Measurements from ENCODE around the gene CST9. TPM values are rescaled to one million over a fixed set of nuclear protein-coding genes. Genes with fewer than 3 reads are reported as not detected.

Gene CST9
- total and polyA plus RNA-seq, 12 donors, result not detected

DNA sequence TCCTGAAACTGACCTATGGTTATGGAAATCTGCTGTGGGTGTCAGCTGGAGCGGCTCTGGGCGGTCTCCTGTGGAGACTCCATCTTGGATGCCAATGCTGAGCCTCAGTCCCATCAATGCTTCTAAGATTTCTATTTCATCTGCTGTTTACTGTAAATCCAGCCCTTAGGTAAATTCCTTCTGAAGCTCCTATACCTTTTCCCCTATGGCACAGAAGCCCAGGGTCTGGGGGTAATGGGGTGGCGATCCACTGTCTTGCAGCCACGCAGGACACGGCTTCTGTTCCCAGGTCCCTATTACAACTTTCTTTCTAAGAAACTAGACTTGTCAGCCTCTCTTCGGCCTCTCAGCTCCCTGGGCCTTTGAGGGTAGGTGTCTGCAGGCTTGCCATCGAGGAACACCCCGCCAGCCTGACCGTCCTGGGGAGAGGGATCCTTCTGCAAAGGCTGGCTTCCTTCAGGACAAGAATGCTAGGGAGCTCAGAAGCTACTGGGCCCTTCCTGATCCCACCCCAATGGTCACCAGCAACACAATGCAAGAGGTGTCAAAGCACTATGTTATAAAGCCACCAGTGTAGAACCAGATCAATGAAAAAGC is 25.6 kb upstream of the CST9 start:
- TF ChIP-seq, protein P1, sequence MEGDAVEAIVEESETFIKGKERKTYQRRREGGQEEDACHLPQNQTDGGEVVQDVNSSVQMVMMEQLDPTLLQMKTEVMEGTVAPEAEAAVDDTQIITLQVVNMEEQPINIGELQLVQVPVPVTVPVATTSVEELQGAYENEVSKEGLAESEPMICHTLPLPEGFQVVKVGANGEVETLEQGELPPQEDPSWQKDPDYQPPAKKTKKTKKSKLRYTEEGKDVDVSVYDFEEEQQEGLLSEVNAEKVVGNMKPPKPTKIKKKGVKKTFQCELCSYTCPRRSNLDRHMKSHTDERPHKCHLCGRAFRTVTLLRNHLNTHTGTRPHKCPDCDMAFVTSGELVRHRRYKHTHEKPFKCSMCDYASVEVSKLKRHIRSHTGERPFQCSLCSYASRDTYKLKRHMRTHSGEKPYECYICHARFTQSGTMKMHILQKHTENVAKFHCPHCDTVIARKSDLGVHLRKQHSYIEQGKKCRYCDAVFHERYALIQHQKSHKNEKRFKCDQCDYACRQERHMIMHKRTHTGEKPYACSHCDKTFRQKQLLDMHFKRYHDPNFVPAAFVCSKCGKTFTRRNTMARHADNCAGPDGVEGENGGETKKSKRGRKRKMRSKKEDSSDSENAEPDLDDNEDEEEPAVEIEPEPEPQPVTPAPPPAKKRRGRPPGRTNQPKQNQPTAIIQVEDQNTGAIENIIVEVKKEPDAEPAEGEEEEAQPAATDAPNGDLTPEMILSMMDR (IDR thresholded peaks at IDR 0.05), result no peak
- no peak for TF ChIP-seq POLR2A (IDR thresholded peaks at IDR 0.05)
- intact Hi-C loops (cut with DNase I), result loop anchor here in 1 of 2 donors (10.0 kb wide), 1 partner anchor 277 kb away; the partner anchor contains the start of gene NXT1
- H3K27me3 ChIP-seq, result no peaks in the 10 kb centered on the region
- H3K9me3 ChIP-seq (replicated peaks in 1 of 3), result no peaks in the 10 kb centered on the region
- H3K4me3 ChIP-seq, result no peak overlapping the region
- DNase-seq, result no peak
- peaks cover 5 to 17% of the 10 kb centered on the region in 2 donors for H3K4me1 ChIP-seq (replicated peaks in 1 of 2)
- H3K27ac ChIP-seq, result no peak overlapping the region
- WGBS, 4 donors, result 91 to 99% (median 97%) methylated on average over 9 of the region's 9 CpGs
- H3K36me3 ChIP-seq (replicated peaks in 1 of 2), result peaks cover 0 to 26% of the 10 kb centered on the region in 2 donors

DNA sequence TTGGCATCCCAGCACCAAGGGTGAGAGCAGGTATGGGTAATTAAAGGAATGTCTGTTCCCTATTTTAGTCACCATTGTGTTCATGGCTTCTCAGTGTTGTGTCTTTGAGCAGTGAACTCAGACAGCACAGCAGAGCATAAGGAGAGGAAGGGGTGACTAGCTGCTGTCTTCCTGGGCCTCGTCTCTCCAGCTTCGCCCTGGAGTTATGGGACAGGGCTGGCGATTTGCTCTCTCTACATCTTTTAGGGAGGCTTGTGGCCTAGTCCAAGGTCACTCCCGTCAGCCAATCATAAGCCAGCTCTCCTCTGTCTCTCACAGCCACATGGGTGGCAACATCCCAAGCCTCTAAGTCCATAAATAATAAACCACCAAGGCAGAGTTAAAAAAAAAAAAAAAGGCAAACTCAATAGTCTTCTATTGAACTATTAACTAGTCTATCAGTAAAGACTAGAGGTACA is 24.7 kb upstream of the CST9 start:
- WGBS, 4 donors, result 66 to 82% (median 71%) methylated on average over 4 of the region's 4 CpGs
- intact Hi-C loops (cut with DNase I), result loop anchor here in 1 of 2 donors (10.0 kb wide), 1 partner anchor 276 kb away; the partner anchor contains the start of gene NXT1
- Histone ChIP-seq H3K4me1 (replicated peaks in 1 of 2) (peaks cover 0 to 11% of the 10 kb centered on the region in 2 donors), H3K36me3 (replicated peaks in 1 of 2) (peaks cover 0 to 26% of the 10 kb centered on the region in 2 donors), H3K27ac (no peak overlapping the region), H3K4me3 (no peak overlapping the region), H3K9me3 (replicated peaks in 1 of 3) (no peaks in the 10 kb centered on the region), H3K27me3 (no peaks in the 10 kb centered on the region)
- TF ChIP-seq POLR2A (IDR thresholded peaks at IDR 0.05), result no peak
- TF ChIP-seq, protein P1 (IDR thresholded peaks at IDR 0.05), result no peak
- DNase-seq, result no peak

DNA sequence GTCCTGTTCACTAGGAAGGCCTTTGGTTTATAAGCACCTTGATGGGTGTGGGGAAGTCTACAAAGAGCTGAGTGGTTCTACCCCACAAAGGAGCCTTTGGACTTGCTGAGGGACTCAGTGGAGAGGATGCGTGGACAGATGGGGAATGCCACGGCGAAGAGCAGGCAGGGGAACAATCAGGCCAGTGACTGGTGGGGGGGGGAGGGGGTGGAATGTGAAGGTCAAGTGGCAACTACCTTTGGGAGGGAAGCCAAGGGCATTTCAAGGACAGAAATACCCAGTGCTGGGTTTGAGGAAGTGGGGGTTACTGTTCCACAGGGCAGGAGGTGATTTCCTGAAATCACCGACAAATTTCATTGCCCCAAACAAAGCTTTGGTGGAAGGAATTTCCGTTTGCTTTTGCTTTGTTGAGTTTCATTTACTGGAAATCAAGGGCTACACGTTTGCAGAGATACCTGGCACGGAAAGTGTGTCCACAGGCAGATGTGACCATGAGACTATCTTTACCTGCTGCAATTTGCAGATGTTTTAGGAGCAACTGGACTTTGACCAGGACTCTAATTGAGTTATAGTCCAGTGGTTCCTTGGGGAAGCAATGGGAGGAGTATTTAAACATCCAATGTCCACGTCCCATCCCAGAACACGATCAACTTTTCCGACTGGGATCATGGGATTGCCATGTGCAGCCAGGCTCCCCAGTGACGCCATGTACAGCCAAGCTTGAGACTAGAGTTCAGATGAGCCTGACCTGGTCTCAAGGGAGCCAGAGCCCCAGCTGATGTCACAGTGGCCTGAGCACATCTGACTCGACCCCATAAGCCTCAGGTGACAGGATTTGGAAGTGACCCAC is 24.1 kb upstream of the CST9 start:
- Histone ChIP-seq H3K9me3 (replicated peaks in 1 of 3) (no peaks in the 10 kb centered on the region), H3K4me3 (no peak overlapping the region), H3K4me1 (replicated peaks in 1 of 2) (peaks cover 0 to 4% of the 10 kb centered on the region in 2 donors), H3K36me3 (replicated peaks in 1 of 2) (peaks cover 0 to 25% of the 10 kb centered on the region in 2 donors), H3K27ac (no peak overlapping the region), H3K27me3 (no peaks in the 10 kb centered on the region)
- 65 to 75% (median 73%) methylated on average over 6 to 12 of the region's 12 CpGs for WGBS, 4 donors
- intact Hi-C loops (cut with DNase I), result loop anchor here in 1 of 2 donors (10.0 kb wide), 1 partner anchor 275 kb away; the partner anchor contains the start of gene NXT1
- TF ChIP-seq, protein P1 (IDR thresholded peaks at IDR 0.05), result no peak
- TF ChIP-seq POLR2A (IDR thresholded peaks at IDR 0.05), result no peak
- DNase-seq, result no peak

- Histone ChIP-seq H3K27me3 (no peaks in the 10 kb centered on the region), H3K9me3 (replicated peaks in 1 of 3) (no peaks in the 10 kb centered on the region), H3K36me3 (replicated peaks in 1 of 2) (peaks cover 0 to 18% of the 10 kb centered on the region in 2 donors), H3K27ac (no peak overlapping the region), H3K4me1 (replicated peaks in 1 of 2) (no peaks in the 10 kb centered on the region), H3K4me3 (no peak overlapping the region)
- TF ChIP-seq, protein P1 (IDR thresholded peaks at IDR 0.05), result no peak
- TF ChIP-seq POLR2A (IDR thresholded peaks at IDR 0.05), result no peak
- no peak for DNase-seq
- intact Hi-C loops (cut with DNase I), result no loop called here
- 63 to 74% (median 64%) methylated on average over 7 of the region's 7 CpGs for WGBS, 4 donors
These were observed 23.4 kb upstream of the CST9 start for GRCh38 chr20:23629017-23629541.
